ENCODE results near the gene RAB11FIP5.
"Not testable (repeated sequence)": the region's sequence is repeated elsewhere in the genome, so short reads cannot be mapped to it uniquely, and the experiment has no call there.

The RAB11FIP5 gene

GRCh38 chr2:73069855-73070642 lies 42.7 kb downstream of the RAB11FIP5 start:
- DNase-seq, result no peak

DNA sequence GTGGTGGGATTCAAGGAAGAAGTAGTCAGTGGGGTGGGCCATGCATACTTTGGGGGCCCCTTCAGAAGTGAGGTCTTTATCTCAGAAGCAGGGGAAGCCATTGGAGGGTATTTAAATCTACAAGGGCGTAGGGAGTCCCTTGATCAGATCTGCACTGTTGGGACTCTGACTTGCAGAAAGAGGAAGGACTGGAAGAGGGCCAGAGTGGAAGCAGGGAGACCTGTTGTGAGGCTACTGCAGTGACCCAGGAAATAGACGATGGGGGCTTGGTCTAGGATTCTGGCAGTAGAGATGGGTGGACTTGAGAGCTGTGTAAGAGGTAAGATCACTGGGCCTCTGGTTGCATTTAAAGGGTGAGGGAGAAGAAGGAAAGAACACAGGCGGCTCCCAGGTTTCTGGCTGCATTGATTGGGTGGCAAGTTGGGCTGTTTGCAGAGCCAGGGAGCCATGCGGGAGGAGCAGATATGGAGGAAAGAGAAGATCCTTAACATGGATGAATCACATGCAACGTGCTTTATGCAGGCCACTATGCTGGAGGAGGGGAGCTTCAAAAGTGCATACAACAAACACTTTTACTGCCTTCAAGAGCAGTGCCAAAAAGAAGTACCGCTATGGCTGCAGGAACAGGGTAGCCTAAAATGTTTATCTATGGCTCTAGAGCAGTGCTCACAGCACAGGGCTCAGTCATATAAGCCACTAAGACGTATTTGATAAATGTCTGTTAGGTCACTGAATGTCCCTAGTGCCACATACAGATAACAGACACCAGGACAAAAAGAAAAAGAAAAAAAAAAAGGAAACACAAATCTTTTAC lies 43.5 kb downstream of the RAB11FIP5 start:
- no peak for DNase-seq

DNA sequence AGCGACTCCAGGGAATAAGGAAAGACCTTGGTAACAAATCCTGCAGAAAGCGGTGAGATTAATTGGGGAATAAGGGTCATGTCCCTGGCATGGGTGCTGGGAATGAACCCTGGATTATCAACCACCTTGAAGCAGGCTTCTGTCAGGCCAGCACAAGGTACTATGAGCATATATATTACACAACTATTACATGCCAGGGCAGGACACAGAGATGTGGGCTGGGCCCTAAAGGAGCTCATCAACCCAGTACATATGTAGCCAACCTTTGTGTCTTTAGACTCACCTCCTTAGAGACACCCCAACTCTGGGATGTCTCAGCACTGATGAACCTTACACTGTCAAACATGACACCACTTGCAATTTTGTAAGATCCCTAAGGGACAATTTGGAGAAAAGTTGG lies 44.6 kb downstream of the RAB11FIP5 start:
- DNase-seq, result no peak

GRCh38 chr2:73067043-73067442 lies 45.7 kb downstream of the RAB11FIP5 start:
- no peak for DNase-seq

DNA sequence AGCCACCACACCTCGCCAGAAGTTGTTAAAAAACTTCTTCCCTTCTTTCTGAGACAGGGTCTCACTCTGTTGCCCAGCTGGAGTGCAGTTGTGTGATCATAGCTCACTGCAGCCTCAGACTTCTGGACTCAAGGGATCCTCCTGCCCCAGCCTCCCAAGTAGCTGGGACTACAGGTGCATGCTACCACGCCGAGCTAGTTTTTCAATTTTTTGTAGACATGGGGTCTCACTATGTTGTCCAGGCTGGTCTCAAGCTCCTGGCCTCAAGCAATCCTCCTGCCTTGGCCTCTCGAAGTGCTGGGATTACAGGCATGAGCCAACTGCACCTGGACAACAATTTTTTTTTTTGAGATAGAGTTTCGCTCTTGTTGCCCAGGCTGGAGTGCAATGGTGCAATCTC lies 47.7 kb downstream of the RAB11FIP5 start:
- not testable (repeated sequence) for DNase-seq

DNA sequence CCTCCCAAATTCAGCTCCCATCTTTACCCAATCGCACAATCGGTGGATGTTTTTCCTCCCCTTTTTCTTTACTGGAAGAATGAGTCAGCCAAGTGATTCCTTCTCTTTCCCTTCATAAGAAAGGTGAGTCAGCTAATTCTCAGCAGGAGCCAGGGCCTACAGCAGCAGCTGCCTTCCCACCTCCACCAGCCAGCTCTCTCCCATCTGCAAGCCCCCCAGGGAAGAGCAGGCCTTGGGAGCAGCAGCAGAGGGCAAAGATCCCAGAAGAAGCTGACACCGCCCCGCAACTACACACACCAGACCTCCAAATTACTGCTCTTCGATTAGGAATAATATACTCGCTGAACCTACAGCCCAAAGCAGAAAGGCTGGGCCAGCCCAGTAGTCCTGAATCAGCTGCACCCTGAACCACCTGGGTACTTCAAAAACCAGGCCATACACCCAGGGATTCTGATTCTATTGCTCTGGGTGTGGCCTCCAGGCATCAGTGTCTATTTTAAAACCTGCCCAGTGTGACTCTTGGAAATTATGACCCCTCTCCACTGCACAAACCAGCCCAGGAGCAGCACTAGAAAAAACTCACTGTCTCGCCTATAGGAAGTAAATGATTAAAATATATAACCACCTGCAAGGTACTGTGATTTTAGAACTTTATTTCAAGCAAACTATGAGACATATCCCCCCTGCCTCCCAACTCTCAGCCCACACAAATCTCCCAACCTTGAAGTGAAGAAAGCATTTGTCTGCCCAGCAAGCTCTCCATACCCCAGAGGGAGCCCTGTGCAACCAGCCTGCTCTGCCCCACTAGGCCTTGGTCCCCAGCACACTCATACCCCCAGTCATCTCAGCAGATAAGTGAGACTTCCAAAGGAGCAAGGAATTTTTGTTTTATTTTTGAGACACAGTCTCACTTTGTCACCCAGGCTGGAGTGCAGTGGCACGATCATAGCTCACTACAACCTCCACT lies 48.6 kb downstream of the RAB11FIP5 start:
- no peak for DNase-seq

GRCh38 chr2:73063472-73063871 lies 49.3 kb downstream of the RAB11FIP5 start:
- no peak for DNase-seq

DNA sequence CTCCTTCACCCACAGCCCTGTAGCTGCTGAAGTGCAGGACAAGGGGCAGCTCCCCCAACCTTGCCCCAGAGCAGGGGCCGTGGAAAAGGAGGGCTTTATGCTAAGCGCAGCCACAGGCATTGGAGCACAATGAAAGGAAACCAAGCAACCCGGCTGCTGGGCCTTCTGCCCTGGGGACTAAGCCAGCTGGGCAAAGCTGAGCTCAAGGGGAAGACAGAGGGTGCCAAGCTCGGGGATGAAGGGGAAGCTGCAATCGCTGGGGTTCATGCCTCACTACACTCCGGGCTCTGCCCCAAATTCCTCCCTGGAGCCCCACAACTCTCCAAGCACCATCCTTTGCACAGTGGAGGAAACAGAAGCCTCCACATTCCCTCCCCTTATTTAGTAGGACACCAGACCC lies 53.6 kb downstream of the RAB11FIP5 start:
- DNase-seq, result no peak

DNA sequence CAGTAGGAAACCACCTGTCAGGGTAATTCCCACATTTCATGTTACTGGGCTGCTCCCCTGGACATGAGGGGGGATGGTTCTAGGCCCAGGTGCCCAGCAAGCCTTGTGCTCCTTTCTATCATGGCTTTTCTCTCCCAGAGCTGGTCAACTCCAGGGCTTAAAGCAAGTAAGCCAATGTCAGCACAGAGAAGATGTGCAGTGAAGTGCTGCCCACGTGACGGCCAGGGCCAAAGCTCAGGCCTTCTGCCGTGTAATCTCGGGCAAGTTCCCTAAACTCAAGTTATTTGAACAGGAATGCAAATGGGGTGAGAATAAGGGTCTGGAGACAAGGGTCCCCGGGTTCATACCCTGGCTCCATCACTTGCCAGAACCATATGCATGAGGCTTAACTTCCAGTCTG lies 57.8 kb downstream of the RAB11FIP5 start:
- DNase-seq, result no peak

GRCh38 chr2:73053316-73054114 lies 59.2 kb downstream of the RAB11FIP5 start:
- DNase-seq, result no peak

- no peak for DNase-seq
Observed at GRCh38 chr2:73050121-73050545, 62.6 kb downstream of the RAB11FIP5 start.

DNA sequence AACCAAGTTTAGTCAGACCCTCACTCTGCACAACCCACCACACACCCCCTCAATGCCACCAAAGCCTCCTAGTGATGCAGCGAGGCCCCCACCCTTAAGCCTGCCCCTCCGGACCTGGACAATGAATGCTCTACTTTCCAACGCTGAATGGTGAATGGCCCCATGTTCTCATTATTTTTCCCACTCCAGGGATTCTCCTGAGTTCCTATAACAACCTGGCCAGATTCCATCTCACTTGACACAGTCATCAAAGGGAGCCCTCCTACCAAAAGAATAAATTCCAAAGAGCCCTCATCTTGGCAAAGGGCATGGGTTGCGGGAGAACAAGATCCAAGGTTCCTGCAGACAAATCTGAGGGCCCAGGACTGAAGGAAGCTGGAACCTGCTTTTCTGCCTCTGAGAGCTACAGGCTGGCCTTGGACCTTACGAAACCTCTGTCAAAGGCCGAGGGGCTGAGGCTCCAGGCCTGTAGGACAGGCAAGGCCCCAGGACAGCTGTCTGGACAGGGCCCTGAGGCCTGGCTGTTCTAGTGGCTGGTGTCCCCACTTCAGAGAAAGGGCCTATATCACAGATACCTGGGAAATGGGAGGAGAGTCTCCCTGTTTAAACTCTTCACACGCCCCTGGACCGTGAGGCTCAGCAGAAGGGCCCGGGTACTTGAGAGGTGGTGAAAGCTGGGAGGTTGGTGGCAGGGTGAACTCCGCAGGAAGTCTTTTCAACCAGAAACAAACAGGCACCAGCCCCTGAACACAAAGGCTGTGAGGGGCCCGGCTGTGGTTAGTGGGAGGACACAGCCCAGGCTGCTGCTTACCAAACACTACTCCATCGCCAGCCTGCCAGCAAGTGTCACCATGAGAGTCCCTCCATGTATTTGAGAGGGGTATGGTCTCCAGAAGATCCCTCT lies 68.6 kb downstream of the RAB11FIP5 start:
- no peak for DNase-seq

DNA sequence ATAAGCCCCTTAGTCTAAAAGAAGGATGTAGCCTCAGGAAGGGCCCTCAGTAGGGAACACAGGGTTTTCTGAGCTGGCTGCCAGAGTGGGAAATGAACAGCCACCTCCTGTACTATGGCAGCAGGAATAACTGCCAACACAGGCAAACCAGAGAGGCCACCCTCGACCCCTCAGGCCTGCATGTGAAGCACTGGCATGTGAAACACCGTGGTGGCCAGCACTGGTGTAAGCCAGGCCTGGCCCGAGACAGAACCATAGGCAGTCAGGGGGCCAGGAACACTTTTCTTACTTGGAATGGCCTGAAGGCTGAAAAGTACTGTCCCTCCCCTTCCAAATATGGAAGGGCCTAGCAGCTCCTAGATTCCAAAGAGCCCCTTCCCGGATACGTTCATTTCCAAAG lies 69.5 kb downstream of the RAB11FIP5 start:
- DNase-seq, result no peak

DNA sequence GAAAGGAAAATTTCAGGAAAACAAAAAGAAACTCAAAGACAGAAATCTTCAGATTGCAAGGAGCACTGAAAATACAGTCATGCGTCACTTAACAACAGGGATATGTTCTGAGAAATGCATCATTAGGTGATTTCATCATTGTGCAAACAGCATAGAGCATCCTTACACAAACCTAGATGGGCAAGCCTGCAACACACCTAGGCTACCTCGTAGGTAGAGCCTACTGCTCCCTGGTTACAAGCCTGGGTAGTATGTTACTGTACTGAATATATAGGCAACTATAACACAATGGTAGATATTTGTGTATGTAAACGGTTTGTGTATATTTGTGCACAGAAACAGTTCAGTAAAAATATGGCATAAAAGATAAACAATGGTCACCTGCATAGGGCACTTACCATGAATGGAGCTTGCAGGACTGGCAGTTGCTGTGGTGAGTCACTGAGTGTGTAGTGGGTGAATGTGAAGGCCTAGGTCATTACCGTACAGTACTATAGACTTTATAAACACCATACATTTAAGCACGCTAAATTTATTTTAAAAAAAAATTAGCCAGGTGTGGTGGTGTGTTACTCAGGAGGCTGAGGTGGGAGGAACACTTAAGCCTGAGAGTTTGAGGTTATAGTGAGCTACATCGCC lies 74.7 kb downstream of the RAB11FIP5 start:
- no peak for DNase-seq

DNA sequence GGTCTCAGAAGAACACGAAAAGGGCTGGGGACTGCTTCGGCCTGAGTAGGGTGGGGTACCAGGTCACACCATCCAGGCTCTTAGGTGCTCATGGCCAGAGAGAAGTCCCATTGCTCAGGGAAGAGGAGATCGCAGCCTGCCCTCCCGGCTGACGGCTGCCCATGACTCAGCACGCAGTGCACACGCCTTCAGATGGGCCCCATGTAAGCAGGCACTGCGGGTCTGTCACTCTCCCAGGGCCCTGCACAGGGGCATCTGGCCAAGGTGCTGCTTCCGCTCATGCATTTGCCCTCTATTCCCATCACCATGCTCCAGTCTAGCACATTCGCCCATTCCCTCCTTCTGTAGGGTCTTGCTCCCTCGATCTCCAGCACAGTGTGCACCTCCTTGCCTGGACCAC lies 76.0 kb downstream of the RAB11FIP5 start:
- no peak for DNase-seq

GRCh38 chr2:73035899-73036711 lies 76.6 kb downstream of the RAB11FIP5 start:
- no peak for DNase-seq

- DNase-seq, result no peak
Observed at GRCh38 chr2:73034661-73035375, 77.9 kb downstream of the RAB11FIP5 start.

GRCh38 chr2:73033766-73034381 lies 78.9 kb downstream of the RAB11FIP5 start:
- DNase-seq, result no peak
